Daoy (cell line): ENCODE data around the gene USP28. TPM values are rescaled to one million over a fixed set of nuclear protein-coding genes. Genes with fewer than 3 reads are reported as not detected.
"Not testable (repeated sequence)": the region's sequence is repeated elsewhere in the genome, so short reads cannot be mapped to it uniquely, and the experiment has no call there.

Source experiments
- DNase-seq: peaks from one replicate; pipeline ENCODE4 v3.0.0-alpha.2; 2015; ENCODE audit warnings: low read depth
- total RNA-seq: library from RNA; depleted of rRNA; stranded (reverse); fragments of >200 nt; shearing (Covaris generic); gene quantifications from 2 replicates; pipeline ENCODE4 v1.2.3, GENCODE V29; 2014; rRNA removed

The USP28 gene
- total RNA-seq, result 29.7 and 29.9 TPM in 2 replicates

DNA sequence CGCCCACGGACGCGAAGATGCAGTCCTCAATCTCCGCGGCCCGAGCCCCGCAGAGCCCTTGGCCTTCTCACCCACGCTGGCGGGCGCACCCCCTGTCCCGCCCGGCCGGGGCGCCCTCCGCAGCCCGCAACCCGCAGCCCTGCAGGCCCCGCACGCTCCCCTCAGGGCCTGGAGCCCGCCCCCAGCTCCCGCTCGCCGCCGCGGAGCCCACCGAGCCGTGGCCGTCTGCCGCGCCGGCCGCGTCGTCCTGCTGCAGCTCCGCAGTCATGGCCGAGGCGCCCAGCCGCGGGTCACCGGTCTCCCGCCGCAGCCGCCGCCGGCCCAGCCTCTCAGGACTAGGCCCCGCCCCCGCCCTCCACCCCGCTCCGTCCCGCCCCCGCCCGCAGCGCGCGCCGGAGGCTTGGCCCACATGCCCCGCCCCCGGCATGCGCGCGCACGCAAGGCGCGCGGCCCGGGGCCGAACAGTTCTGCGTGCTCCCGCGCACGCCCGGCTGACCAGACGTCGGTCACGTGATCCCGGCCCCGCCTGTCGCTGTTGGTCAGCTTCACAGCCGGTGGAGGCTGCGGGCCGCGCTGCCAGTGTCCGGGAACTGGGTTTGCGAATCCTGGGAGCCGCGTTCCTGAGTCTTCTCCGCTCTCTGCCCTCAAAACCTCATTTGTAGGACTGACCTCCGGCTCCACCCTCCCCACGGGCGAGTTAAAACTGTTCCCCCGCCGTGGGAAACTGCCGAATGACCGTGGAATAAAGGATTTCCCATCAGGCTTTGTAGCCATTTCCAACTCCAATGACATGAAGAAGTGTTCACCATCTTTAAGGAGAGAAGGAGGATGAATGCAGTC is at the start of gene USP28:
Gene USP28, minus strand, starts transcription at position 339 of the 840 bp plus-strand sequence. Its CDS starts 71 bp downstream, at position 268.
- DNase-seq, result peak; percentile 97

- DNase-seq, result no peak
Measured at GRCh38 chr11:113923572-113923971, 48.2 kb upstream of the USP28 start.

DNA sequence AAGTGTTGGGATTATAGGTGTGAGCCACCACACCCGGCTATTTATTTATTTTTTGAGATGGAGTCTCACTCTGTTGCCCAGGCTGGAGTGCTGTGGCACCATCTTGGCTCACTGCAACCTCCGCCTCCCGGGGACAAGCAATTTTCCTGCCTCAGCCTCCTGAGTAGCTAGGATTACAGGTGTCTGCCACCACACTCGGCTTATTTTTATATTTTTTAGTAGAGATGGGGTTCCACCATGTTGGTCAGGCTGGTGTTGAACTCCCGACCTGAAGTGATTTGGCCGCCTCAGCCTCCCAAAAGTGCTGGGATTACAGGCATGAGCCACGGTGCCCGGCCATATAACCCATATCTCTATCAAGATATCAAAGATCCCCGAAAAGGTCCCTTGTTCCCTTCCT is 36.1 kb upstream of the USP28 start:
- not testable (repeated sequence) for DNase-seq

GRCh38 chr11:113908098-113908497 is 32.7 kb upstream of the USP28 start:
- DNase-seq, result no peak

DNA sequence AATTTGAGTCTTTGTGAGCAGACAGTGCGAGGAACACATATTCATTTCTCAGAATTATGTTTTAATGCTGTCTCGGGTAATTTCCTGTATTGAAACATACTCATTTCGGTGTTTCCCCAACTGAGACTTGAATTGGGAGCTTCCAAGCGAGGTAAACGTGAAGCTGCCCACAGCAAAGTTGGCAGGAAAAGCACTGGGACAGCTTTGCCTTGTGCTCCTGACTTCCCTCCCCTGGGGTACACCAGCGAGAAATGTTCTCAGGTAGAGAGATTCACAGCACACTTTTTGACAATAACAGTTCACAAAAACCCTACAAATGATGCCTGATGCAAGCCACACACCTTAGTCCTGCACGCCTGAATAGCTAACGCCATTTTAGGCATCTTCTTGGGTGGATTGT is 32.3 kb upstream of the USP28 start:
- DNase-seq, result no peak

- DNase-seq, result no peak
Measured at GRCh38 chr11:113907152-113907551, 31.8 kb upstream of the USP28 start.

GRCh38 chr11:113906516-113906915 is 31.1 kb upstream of the USP28 start:
- DNase-seq, result no peak

DNA sequence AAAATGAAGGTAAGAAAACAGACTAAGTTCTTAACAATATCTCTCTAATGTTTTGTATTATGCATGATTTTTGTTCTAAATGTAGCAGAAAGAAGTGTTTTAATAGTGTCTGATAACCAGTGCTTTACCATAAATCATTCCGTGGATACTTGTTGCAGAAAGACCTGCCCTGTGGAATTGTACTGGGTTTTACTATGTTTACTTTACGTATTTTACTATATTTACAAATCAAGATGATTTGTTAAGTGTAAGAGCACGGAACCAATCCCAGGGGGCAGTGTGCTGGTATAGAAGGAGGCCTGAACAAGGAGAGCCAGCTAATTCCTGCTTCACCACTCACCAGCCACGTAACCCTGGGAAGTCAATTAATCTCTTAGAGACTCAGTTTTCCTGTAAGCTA is 30.7 kb upstream of the USP28 start:
- DNase-seq, result peak; percentile 56

DNA sequence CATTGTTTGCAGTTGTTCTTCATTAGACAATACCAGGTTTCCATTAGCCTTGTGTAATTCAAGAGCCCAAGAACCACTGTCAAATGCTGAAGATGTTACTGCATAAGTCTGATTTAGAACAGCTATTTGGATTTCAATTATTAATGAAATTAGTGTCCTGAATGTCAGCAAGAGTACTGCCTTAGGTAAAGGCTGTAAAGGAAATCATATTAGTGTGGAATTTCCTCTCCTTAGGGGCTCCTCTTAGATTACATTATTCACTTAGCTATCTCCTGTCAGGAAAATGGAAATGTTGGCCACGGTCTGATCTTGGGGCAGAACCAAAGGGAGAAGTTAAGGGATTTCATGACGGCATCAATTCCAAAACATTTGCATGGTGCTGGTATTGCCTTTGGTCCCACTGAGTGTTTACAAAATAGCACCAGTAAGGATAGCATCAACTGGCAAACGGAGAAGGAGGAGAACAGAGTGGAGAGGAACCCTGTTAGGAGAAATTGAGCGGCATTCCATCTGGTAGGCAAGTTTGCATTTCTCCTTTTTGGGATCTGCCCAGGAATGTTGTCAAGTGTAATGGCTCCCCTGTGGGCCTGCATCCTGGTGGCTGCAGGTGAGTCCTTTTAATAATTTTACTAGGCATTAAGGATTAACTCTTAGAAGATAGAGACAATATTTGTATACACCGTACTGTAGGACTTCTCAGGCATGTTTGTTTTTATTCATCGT is 29.2 kb upstream of the USP28 start, which contains the start of gene HTR3B:
Gene HTR3B, plus strand, starts transcription at position 418 of the 723 bp plus-strand sequence. Its CDS starts 138 bp downstream, at position 556.
- DNase-seq, result no peak

GRCh38 chr11:113901141-113901540 is 25.8 kb upstream of the USP28 start:
- no peak for DNase-seq

- DNase-seq, result peak; percentile 37
Measured at GRCh38 chr11:113896156-113896879, 20.9 kb upstream of the USP28 start.

DNA sequence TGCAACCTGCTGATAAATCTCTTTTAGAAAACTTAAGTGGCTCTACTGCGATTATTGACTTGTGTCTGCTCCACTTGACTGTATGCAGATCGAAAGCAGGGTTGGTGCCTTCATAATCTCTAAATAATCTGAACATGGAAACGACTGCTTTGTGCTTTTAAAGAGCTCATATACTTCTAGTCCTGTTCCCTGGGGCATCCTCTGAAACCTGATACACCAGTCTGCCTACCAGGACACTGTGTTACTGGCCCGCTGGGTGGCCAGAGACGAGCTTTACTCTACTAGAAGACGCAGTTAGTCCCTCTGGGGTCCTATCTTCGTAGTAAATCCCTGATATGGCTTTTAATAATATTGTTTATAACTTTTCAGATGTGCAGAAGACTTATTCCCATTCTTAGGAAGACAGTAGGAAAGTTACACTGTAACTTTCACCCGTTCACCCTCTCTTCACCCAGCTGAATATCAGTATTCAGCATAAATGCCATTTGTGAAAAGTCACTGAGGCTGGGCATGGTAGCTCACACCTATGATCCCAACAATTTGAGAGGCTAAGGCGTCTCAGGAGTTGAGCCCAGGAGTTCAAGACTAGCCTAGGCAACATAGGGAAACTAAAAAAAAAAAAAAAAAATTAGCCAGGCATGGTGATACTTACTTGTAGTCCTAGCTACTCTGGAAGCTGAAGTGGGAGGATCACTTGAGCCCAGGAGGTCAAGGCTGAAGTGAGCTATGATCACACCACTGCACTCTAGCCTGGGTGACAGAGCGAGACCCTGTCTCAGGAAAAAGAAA is 20.2 kb upstream of the USP28 start:
- DNase-seq, result no peak

- DNase-seq, result no peak
Measured at GRCh38 chr11:113894421-113894996, 19.1 kb upstream of the USP28 start.

GRCh38 chr11:113888848-113889247 is 13.5 kb upstream of the USP28 start:
- no peak for DNase-seq

DNA sequence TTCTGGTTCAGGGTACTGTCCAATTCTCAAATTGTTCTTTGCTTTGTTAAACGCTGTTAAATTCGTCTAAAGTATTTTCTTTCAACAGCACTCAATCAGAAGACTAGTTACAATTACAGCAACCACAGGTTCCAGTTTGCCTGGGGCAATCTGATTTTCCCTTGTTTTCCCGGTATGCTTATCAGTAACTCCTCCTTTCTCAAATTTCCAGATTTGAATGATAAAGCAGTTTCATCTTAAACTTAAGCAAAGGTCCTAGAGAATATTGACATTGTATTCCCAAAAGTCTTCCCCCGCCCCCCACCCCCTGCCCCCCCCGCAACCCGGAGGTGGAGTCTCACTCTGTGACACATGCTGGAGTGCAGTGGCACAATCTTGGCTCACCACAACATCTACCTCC is 10.5 kb upstream of the USP28 start:
- peak; percentile 26 for DNase-seq

- DNase-seq, result peak; percentile 53
Measured at GRCh38 chr11:113884361-113884836, 9.0 kb upstream of the USP28 start.

DNA sequence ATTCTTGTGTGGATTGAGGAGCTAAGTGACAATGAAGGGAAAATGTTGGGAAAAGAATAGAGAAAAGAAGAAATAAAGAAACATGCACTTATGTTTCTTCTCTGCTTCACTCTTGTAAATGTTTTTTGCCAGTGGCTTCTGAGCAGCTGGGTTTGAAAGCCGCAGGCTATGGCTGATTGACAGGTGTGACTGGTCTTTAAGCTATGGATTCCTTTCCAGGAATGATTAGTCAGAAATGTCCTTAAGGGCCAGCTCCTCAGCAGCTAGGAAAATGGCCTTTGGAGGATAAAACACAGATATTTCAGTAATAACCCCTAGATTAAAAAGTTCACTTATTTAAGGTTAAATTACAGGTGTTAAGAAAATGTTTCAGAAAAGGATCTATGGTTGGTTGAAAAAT is 6.5 kb upstream of the USP28 start:
- DNase-seq, result no peak

GRCh38 chr11:113880971-113881370 is 5.6 kb upstream of the USP28 start:
- DNase-seq, result no peak

DNA sequence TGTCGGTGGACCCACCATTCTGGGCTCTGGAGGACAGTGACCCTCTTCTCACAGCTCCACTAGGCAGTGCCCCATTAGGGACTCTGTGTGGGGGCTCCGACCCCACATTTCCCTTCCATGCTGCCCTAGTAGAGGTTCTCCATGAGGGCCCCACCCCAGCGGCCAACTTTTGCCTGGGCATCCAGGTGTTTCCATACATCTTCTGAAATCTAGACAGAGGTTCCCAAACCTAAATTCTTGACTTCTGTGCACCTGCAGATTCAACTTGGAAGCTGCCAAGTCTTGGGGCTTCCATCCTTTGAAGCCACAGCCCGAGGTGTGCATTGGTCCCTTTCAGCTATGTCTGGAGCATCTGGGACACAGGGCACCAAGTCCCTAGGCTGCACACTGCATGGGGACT is 4.1 kb upstream of the USP28 start:
- DNase-seq, result not testable (repeated sequence)

DNA sequence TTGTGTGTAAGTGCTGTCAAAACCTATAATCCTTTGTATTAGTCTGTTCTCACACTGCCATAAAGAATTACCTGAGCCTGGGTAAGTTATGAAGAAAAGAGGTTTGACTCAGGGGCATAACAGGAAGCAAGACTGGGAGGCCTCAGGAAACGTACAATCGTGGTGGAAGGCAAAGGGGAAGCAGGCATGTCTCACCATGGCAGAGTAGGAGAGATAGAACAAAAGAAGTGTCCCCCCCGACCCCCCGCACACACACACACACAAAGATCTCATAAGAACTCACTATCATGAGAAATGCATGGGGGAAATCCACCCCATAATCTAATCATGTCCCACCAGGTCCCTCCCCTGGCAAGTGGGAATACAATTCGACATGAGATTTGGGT is 2.3 kb upstream of the USP28 start:
- DNase-seq, result no peak
